GM21825 (cell line): ENCODE data around the gene ENOSF1.

Source experiments
- ATAC-seq: cut with Tn5 transposase; IDR thresholded peaks from one replicate; pipeline ENCODE4 v1.9.1; 2021; ENCODE audit warnings: mild to moderate bottlenecking, moderate library complexity; ENCODE audit not compliant: unreplicated experiment

Gene ENOSF1

GRCh38 chr18:644395-645004, 67.9 kb downstream of the ENOSF1 start:
- ATAC-seq: no peak

DNA sequence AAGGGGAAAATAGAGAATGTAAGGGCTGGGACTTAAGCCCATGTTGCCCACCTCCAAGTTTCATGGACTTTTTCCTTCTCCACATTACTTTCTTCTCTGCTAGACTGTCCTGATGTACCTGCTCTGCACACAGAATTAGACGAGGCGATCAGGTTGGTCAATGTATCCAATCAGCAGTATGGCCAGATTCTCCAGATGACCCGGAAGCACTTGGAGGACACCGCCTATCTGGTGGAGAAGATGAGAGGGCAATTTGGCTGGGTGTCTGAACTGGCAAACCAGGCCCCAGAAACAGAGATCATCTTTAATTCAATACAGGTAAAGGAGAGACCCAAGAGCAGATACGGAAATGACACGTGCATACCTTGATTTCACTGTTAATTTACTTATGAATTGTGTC, 71.2 kb downstream of the ENOSF1 start:
- ATAC-seq: no peak

GRCh38 chr18:635171-635570, 77.3 kb downstream of the ENOSF1 start:
- no peak for ATAC-seq

GRCh38 chr18:634551-635045, 77.8 kb downstream of the ENOSF1 start:
- no peak for ATAC-seq

DNA sequence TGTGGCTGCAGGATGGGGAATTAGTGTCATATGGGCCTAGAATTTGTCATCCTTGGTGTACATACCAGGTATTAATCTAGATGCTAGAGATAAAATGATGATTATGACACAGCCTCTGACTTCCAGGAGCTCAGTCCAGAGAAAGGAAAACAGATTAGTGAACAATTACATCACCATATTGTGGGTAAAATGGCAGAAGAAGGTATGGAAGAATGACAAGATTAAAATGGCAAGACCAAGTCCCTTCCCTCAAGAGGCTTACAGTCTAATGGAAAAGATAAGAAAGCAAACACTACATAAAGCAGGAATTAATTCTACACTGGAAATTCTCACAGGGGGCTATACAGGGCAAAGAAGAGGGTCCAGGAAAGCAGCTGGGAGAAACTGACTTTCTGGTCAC, 80.9 kb downstream of the ENOSF1 start:
- ATAC-seq: no peak

- ATAC-seq: no peak
Observed at GRCh38 chr18:629269-630150, 82.9 kb downstream of the ENOSF1 start.

DNA sequence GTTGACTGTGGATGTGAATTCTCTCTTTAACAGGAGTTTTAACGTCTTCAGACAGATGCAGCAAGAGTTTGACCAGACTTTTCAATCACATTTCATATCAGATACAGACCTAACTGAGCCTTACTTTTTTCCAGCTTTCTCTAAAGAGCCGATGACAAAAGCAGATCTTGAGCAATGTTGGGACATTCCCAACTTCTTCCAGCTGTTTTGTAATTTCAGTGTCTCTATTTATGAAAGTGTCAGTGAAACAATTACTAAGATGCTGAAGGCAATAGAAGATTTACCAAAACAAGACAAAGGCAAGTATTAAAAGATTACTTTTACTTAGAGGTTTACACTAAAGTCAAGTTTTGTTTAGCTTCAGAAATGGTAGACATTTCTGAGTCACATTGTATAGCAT, 85.2 kb downstream of the ENOSF1 start:
- ATAC-seq: no peak

- no peak for ATAC-seq
Observed at GRCh38 chr18:623761-624620, 88.4 kb downstream of the ENOSF1 start.

GRCh38 chr18:622289-622688, 90.1 kb downstream of the ENOSF1 start:
- no peak for ATAC-seq

DNA sequence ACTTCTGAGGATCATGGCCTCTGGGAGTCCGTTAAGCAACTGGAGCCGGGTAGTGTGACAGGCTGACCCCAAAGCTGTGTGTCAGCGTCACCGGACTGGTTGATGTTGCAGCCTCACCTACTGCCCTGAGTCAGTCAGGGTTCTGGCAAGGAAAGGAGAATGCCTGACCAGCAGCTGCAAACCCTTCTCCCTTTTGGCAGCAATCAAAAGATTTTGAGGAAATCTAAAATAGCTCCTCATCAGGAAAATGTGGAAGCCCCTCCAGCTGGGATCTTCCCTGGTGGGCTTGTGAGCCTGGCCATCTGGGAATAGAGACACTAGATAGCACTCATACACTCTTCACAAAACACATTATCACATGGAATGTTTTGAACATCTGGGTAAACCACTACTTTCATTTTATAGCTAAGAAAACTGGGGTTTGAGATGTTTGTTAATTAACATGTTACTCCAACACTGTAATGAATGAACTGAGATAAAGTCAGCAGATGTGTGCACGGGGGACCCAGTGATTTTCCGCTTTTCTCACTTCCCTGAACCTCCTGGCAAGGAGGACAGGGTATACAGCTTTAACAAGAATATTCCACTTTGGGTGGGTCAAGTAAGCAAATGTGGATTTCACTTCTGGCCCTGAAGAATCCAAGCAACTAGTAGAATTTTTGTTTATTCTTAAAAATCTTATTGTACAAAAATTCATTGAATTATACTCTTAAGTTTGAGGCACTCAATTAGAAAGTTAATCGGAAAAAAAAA, 91.0 kb downstream of the ENOSF1 start:
- ATAC-seq: no peak
